Measurements from ENCODE around the gene RANBP17.

GRCh38 chr5:171050916-171051315 is 189.1 kb downstream of the RANBP17 start:
- no peak for TF ChIP-seq CTCF (conservative IDR thresholded peaks at IDR 0.05 in 1 of 2, IDR thresholded peaks at IDR 0.05 in 1 of 2; ENCODE audit: low read depth in 1 of 2, low read length in 2 of 2)
- no peak for TF ChIP-seq EZH2 (IDR thresholded peaks at IDR 0.05; ENCODE audit: low read length, missing control alignments)

Measured in fibroblast of lung (primary cell).